IgD-negative memory B cell (primary cell): Measurements from ENCODE around the gene FBXO34. TPM values are rescaled to one million over a fixed set of nuclear protein-coding genes. Genes with fewer than 3 reads are reported as not detected.
A peak's percentile ranks its signal among the peaks of the same experiment; 100 is the strongest.
"Not testable (repeated sequence)": the region's sequence is repeated elsewhere in the genome, so short reads cannot be mapped to it uniquely, and the experiment has no call there.

Experiments
- H3K27ac Mint-ChIP-seq, 3 donors: one replicate each; pipeline ENCODE4 v1.8.0; 2020 to 2022; ENCODE audit warnings: mild to moderate bottlenecking in 3 of 3, mixed read lengths in 3 of 3, moderate library complexity in 1 of 3
- H3K27me3 Mint-ChIP-seq: one replicate; pipeline ENCODE4 v1.8.0; 2021; ENCODE audit warnings: mixed read lengths
- H3K36me3 Mint-ChIP-seq: one replicate; pipeline ENCODE4 v1.8.0; 2020; ENCODE audit warnings: mild to moderate bottlenecking, mixed read lengths
- H3K4me1 Mint-ChIP-seq, 3 donors: one replicate each; pipeline ENCODE4 v1.8.0; 2020 to 2022; ENCODE audit warnings: mixed read lengths in 3 of 3, mild to moderate bottlenecking in 1 of 3
- H3K4me3 Mint-ChIP-seq, 4 donors: one replicate each; pipeline ENCODE4 v1.8.0; 2020 to 2022; ENCODE audit warnings: mild to moderate bottlenecking in 4 of 4, mixed read lengths in 4 of 4, moderate library complexity in 3 of 4
- H3K9me3 Mint-ChIP-seq, 3 donors: one replicate each; pipeline ENCODE4 v1.8.0; 2020 to 2021; ENCODE audit warnings: mixed read lengths in 3 of 3, mild to moderate bottlenecking in 1 of 3
- polyA plus RNA-seq: library from polyadenylated mRNA; unstranded; fragments of 300-500 nt; fragmentation: Illumina TruSeq; gene quantifications from one replicate; pipeline ENCODE4 v1.2.3, GENCODE V29; 2021

Gene FBXO34
- polyA plus RNA-seq, 1 donor from 2014 or later, result 23.7 TPM

GRCh38 chr14:55339770-55340169 is 68.5 kb downstream of the FBXO34 start:
- peaks cover 17 to 24% (median 19%) of the 10 kb centered on the region in 3 donors for H3K4me1 Mint-ChIP-seq
- H3K4me3 Mint-ChIP-seq, result no peak overlapping the region
- peaks cover 0 to under 1% (median 0%) of the 10 kb centered on the region in 3 donors for H3K9me3 Mint-ChIP-seq
- H3K27me3 Mint-ChIP-seq, result no peaks in the 10 kb centered on the region
- no peak overlapping the region for H3K27ac Mint-ChIP-seq
- peaks cover 2% of the 10 kb centered on the region for H3K36me3 Mint-ChIP-seq

DNA sequence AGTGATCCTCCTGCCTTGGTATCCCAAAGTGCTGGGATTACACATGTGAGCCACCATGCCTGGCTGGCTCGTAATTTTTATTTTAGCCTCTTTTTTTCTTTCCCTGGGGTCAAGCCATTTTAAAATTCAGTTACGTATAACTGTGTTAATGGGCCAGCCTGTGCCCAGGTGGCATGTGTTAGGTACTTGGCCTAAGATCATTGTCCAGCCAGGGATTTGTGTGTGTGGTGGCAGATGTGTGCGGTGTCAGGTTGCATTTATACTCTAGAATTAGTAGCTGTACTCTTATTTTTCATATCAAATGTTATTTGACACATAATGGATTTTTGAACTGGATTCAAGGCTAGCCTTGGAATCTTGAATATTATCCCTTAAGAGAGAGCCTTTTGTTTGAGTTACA is 69.3 kb downstream of the FBXO34 start:
- Mint-ChIP-seq H3K4me3 (no peak overlapping the region), H3K27ac (no peak overlapping the region), H3K4me1 (peaks cover 17 to 18% (median 18%) of the 10 kb centered on the region in 3 donors), H3K9me3 (no peaks in the 10 kb centered on the region), H3K27me3 (no peaks in the 10 kb centered on the region), H3K36me3 (peaks cover 2% of the 10 kb centered on the region)

DNA sequence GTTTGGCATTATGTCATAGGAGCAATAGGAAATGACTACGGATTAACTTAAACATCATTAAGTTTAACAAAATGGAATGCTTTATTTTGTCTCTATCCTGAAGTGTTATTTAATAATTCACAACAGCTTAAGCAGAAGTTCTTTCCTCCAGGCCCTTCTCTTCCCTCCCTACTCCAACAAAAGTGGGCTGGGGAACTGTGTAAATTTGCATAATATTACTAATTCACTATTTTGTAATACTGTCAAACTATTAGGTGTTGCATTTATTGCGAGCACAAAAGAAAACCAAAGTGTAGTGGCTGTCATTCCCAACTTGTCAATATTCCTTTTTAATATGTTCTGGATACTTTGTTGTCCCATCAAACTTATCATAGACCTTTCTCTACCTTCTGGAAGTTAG is 70.6 kb downstream of the FBXO34 start:
- no peaks in the 10 kb centered on the region for H3K36me3 Mint-ChIP-seq
- H3K4me1 Mint-ChIP-seq, result peaks cover 16 to 27% (median 21%) of the 10 kb centered on the region in 3 donors
- H3K4me3 Mint-ChIP-seq, result no peak overlapping the region
- no peaks in the 10 kb centered on the region for H3K9me3 Mint-ChIP-seq
- H3K27ac Mint-ChIP-seq, result no peak overlapping the region
- H3K27me3 Mint-ChIP-seq, result no peaks in the 10 kb centered on the region

GRCh38 chr14:55344582-55345163 is 73.5 kb downstream of the FBXO34 start:
- H3K27me3 Mint-ChIP-seq, H3K27ac Mint-ChIP-seq, H3K36me3 Mint-ChIP-seq, H3K4me3 Mint-ChIP-seq, H3K9me3 Mint-ChIP-seq: not testable (repeated sequence)
- H3K4me1 Mint-ChIP-seq, result peaks cover 23 to 46% (median 34%) of the 10 kb centered on the region in 3 donors

DNA sequence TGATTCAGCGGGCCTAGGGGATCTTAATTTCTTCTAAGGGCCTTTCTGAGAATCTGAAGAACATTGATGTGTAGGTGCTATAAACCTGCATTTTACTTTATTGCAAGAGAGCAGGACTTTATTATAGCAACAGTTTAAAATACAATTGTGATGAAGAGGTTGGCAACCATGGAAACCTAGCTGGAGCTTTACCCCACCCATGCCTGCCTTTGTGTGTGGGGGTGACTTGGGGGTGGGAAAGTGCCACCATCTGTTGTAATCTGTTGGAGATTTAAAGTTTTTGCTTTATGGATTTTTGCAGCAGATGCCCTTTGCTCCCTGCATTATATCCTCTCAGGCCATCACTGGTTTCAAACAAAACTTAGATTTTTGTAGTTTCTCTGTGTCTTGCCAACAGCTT is 75.8 kb downstream of the FBXO34 start:
- Mint-ChIP-seq H3K27me3 (no peaks in the 10 kb centered on the region), H3K4me1 (peaks cover 22 to 45% (median 28%) of the 10 kb centered on the region in 3 donors), H3K27ac (peak overlapping the region in 1 of 3 donors; percentile 31), H3K4me3 (no peak overlapping the region), H3K36me3 (no peaks in the 10 kb centered on the region), H3K9me3 (no peaks in the 10 kb centered on the region)

DNA sequence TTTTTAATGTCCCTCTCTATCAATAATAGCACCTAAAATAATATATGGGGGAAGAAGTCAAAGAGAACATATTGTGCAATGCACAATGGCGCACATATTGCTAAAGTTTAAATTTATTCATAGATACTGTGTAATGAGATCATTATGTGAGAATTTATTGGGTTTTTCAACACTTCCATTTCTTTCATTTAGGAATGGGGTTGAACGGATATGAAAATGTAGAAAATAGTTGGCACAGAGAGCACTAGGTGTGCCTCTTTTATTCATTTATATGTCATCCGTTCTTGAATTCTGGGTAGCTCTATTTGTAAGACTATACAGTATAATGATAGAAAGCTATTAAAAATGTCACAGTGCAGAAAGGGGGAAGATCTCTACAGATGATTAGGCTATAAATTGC is 76.5 kb downstream of the FBXO34 start:
- H3K4me1 Mint-ChIP-seq, result peaks cover 22 to 42% (median 28%) of the 10 kb centered on the region in 3 donors
- H3K27ac Mint-ChIP-seq, result peak overlapping the region in 1 of 3 donors; percentile 59
- H3K9me3 Mint-ChIP-seq, result no peaks in the 10 kb centered on the region

GRCh38 chr14:55348766-55349453 is 77.7 kb downstream of the FBXO34 start:
- H3K4me1 Mint-ChIP-seq, result peaks cover 21 to 34% (median 26%) of the 10 kb centered on the region in 3 donors
- no peaks in the 10 kb centered on the region for H3K36me3 Mint-ChIP-seq
- peak overlapping the region; percentile 8 to 76 (median 65) for H3K27ac Mint-ChIP-seq
- H3K27me3 Mint-ChIP-seq, result no peaks in the 10 kb centered on the region
- H3K4me3 Mint-ChIP-seq, result peak overlapping the region; percentile 6 to 85 (median 72)
- no peaks in the 10 kb centered on the region for H3K9me3 Mint-ChIP-seq

More for the DNA sequence above, 76.5 kb downstream of the FBXO34 start:
- H3K36me3 Mint-ChIP-seq, result no peaks in the 10 kb centered on the region
- H3K4me3 Mint-ChIP-seq, result no peak overlapping the region
- H3K27me3 Mint-ChIP-seq, result no peaks in the 10 kb centered on the region

GRCh38 chr14:55349565-55349964 is 78.3 kb downstream of the FBXO34 start:
- peak overlapping the region; percentile 8 to 76 (median 65) for H3K27ac Mint-ChIP-seq
- no peaks in the 10 kb centered on the region for H3K9me3 Mint-ChIP-seq
- H3K36me3 Mint-ChIP-seq, result no peaks in the 10 kb centered on the region
- peaks cover 21 to 34% (median 28%) of the 10 kb centered on the region in 3 donors for H3K4me1 Mint-ChIP-seq
- peak overlapping the region; percentile 37 to 85 (median 72) for H3K4me3 Mint-ChIP-seq
- H3K27me3 Mint-ChIP-seq, result no peaks in the 10 kb centered on the region

DNA sequence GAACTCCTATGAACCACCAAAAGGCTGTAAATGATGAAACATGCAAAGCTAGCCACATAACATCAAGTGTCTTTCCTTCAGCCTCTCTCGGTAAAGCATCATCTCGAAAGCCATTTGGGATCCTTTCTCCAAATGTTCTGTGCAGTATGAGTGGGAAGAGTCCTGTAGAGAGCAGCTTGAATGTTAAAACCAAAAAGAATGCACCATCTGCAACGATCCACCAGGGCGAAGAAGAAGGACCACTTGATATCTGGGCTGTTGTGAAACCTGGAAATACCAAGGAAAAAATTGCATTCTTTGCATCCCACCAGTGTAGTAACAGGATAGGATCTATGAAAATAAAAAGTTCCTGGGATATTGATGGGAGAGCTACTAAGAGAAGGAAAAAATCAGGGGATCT is 79.2 kb downstream of the FBXO34 start:
- Mint-ChIP-seq H3K27ac (no peak overlapping the region), H3K4me1 (peaks cover 19 to 34% (median 24%) of the 10 kb centered on the region in 3 donors), H3K4me3 (no peak overlapping the region), H3K9me3 (no peaks in the 10 kb centered on the region), H3K27me3 (no peaks in the 10 kb centered on the region), H3K36me3 (peaks cover 2% of the 10 kb centered on the region)

DNA sequence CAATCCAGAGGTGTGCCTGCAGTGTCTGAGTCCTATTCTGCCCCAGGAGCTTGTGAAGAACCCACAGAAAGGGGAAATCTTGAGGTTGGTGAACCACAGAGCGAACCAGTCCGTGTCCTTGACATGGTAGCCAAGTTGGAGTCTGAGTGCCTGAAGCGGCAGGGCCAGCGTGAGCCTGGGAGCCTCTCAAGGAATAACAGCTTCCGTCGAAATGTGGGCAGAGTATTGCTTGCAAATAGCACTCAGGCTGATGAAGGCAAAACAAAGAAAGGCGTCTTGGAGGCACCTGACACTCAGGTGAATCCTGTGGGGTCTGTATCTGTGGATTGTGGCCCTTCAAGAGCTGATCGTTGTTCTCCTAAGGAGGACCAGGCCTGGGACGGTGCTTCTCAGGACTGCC is 79.9 kb downstream of the FBXO34 start:
- Mint-ChIP-seq H3K27me3 (no peaks in the 10 kb centered on the region), H3K4me3 (no peak overlapping the region), H3K4me1 (peaks cover 19 to 32% (median 22%) of the 10 kb centered on the region in 3 donors), H3K27ac (no peak overlapping the region), H3K9me3 (no peaks in the 10 kb centered on the region), H3K36me3 (peaks cover 2% of the 10 kb centered on the region)

DNA sequence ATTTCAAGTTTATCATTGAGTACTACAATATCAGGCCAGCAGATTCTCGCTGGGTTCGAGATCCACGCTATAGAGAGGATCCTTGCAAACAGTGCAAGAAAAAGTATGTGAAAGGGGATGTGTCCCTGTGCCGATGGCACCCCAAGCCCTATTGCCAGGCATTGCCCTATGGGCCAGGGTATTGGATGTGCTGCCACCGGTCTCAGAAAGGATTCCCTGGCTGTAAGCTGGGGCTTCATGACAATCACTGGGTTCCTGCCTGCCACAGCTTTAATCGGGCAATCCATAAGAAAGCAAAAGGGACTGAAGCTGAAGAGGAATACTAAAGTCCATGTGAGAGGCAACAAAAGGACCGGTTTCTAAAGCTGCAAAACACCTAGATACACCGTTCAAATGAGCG is 81.0 kb downstream of the FBXO34 start:
- Mint-ChIP-seq H3K4me3 (no peak overlapping the region), H3K27ac (peak overlapping the region in 1 of 3 donors; percentile 6), H3K27me3 (no peaks in the 10 kb centered on the region), H3K9me3 (no peaks in the 10 kb centered on the region), H3K36me3 (peaks cover 2% of the 10 kb centered on the region), H3K4me1 (peaks cover 19 to 24% (median 19%) of the 10 kb centered on the region in 3 donors)

DNA sequence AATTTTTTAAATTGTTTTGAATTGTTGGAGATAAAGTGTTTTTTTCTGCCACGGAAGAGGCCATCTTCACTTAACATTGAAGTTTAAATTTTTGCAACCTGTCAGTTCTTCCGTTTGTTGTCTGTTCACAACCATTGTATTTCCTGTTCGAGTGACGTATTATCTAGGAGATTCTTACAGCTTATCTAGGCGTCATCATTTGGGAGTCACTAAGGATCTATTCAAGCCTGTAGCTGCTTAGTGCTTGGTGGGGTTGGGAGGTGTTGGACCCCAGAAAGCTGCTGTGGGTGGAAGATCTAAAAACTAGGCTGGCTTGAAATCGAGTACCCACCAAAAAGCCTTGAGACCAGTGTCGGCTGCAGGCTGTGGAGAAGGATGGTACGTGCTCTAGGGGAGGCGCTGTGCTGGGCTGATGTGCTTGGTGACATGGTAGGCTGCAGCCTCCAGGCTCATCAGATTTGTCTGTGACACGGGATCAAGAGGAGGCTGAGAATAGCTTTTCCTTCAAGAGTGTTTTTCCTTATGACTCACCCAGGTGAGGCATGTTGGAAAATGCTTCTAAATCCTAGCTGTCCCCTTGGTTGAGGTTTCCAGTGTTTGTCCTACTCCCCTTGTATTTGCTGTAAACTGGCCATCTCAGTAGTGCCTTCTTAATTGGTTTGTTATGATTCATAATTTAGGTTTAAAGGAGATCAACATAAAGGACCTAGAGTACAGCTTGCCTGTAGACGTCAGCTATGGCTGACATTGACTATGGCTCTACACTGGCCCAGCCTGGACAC is 82.7 kb downstream of the FBXO34 start:
- Mint-ChIP-seq H3K4me1 (peaks cover 10 to 14% (median 11%) of the 10 kb centered on the region in 3 donors), H3K36me3 (peaks cover 2% of the 10 kb centered on the region), H3K27ac (peak overlapping the region in 1 of 3 donors; percentile 90), H3K4me3 (peak overlapping the region in 1 of 4 donors; percentile 5), H3K9me3 (no peaks in the 10 kb centered on the region), H3K27me3 (no peaks in the 10 kb centered on the region)

DNA sequence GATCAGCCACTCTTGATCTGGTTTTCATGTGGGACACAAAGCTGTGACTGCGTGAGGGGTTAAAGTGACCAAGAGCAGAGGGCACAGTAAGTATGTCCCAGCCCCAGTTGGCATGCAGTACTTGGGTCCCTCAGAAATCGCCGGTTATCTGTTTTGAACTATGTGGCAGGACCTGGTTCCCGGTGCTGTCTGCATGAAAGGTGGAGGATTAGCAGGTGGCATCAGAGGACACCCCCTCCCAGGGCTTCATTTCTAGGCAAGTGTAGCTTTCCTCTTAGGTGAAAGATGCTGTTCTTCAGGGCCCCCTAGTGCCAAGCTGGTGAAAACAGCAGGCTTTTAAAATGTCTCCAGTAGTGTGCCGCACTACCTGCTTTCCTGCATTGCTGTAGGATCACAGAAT is 83.3 kb downstream of the FBXO34 start:
- peaks cover 5 to 9% (median 5%) of the 10 kb centered on the region in 3 donors for H3K4me1 Mint-ChIP-seq
- H3K4me3 Mint-ChIP-seq, result no peak overlapping the region

DNA sequence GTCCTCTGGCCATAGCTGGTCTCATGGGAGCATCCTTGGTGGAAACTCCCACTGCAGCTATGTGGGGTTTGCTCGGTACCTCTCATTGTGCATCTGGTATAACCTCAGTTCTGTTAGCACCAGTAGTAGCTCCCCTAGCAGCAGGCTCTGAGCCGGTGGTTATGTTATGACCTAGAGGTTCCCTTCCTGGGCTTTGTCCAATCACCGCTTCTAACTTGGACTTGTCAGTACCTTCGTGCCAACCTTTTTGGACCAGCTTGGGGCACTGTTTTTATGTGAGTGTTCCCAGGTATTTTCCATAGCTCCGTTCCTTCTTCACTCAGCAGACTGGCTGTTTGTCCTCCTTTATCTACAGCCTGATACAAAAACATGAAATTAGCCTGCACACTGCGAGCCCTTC is 84.7 kb downstream of the FBXO34 start:
- Mint-ChIP-seq H3K4me1 (peaks cover 0 to 2% (median 1%) of the 10 kb centered on the region in 3 donors), H3K9me3 (no peaks in the 10 kb centered on the region), H3K27ac (no peak overlapping the region), H3K4me3 (no peak overlapping the region), H3K27me3 (no peaks in the 10 kb centered on the region), H3K36me3 (peaks cover 3% of the 10 kb centered on the region)

More for the DNA sequence above, 83.3 kb downstream of the FBXO34 start:
- peaks cover 2% of the 10 kb centered on the region for H3K36me3 Mint-ChIP-seq
- H3K9me3 Mint-ChIP-seq, result no peaks in the 10 kb centered on the region
- no peaks in the 10 kb centered on the region for H3K27me3 Mint-ChIP-seq
- H3K27ac Mint-ChIP-seq, result peak overlapping the region in 1 of 3 donors; percentile 86

GRCh38 chr14:55356913-55357312 is 85.7 kb downstream of the FBXO34 start:
- Mint-ChIP-seq H3K4me3 (no peak overlapping the region), H3K36me3 (peaks cover 3% of the 10 kb centered on the region), H3K27ac (no peak overlapping the region), H3K9me3 (no peaks in the 10 kb centered on the region), H3K27me3 (no peaks in the 10 kb centered on the region), H3K4me1 (peaks cover 0 to 4% (median 1%) of the 10 kb centered on the region in 3 donors)
